ENCODE measurements around the gene MOB3A. TPM values are rescaled to one million over a fixed set of nuclear protein-coding genes. Genes with fewer than 3 reads are reported as not detected.

Gene MOB3A
- total and polyA plus RNA-seq, 12 donors: 5.5 to 54.0 (median 37.1) TPM

- TF ChIP-seq POLR2A (IDR thresholded peaks at IDR 0.05) (no peak), CTCF (IDR thresholded peaks at IDR 0.05) (no peak)
- Histone ChIP-seq H3K9me3 (replicated peaks in 1 of 3) (no peaks in the 10 kb centered on the region), H3K4me1 (replicated peaks in 1 of 2) (no peaks in the 10 kb centered on the region), H3K27ac (no peak overlapping the region), H3K27me3 (no peaks in the 10 kb centered on the region), H3K4me3 (no peak overlapping the region), H3K36me3 (replicated peaks in 1 of 2) (peaks cover 0 to 58% of the 10 kb centered on the region in 2 donors)
- WGBS, 4 donors: 91 to 94% (median 94%) methylated on average over 11 to 32 of the region's 32 CpGs
- intact Hi-C loops (cut with DNase I): loop anchor here in 1 of 2 donors (10.0 kb wide), 1 partner anchor 154 kb away; no protein-coding TSS in a partner anchor
- DNase-seq: no peak
Measured at GRCh38 chr19:2079076-2079864, 16.9 kb downstream of the MOB3A start.

GRCh38 chr19:2077833-2078619, 18.1 kb downstream of the MOB3A start:
- Histone ChIP-seq H3K36me3 (replicated peaks in 1 of 2) (peaks cover 0 to 70% of the 10 kb centered on the region in 2 donors), H3K27me3 (no peaks in the 10 kb centered on the region), H3K4me1 (replicated peaks in 1 of 2) (no peaks in the 10 kb centered on the region), H3K9me3 (replicated peaks in 1 of 3) (no peaks in the 10 kb centered on the region), H3K27ac (no peak overlapping the region), H3K4me3 (no peak overlapping the region)
- DNase-seq: no peak
- 95 to 99% (median 96%) methylated on average over 31 to 44 of the region's 44 CpGs for WGBS, 4 donors
- intact Hi-C loops (cut with DNase I): loop anchor here in 1 of 2 donors (10.0 kb wide), 1 partner anchor 153 kb away; no protein-coding TSS in a partner anchor
- TF ChIP-seq CTCF (IDR thresholded peaks at IDR 0.05): no peak
- no peak for TF ChIP-seq POLR2A (IDR thresholded peaks at IDR 0.05)

- no peak for DNase-seq
- TF ChIP-seq CTCF (IDR thresholded peaks at IDR 0.05) (no peak), POLR2A (IDR thresholded peaks at IDR 0.05) (no peak)
- Histone ChIP-seq H3K27me3 (no peaks in the 10 kb centered on the region), H3K4me1 (replicated peaks in 1 of 2) (no peaks in the 10 kb centered on the region), H3K36me3 (replicated peaks in 1 of 2) (peaks cover 0 to 77% of the 10 kb centered on the region in 2 donors), H3K9me3 (replicated peaks in 1 of 3) (no peaks in the 10 kb centered on the region), H3K27ac (no peak overlapping the region), H3K4me3 (no peak overlapping the region)
- intact Hi-C loops (cut with DNase I): loop anchor here in 1 of 2 donors (10.0 kb wide), 1 partner anchor 153 kb away; no protein-coding TSS in a partner anchor
- WGBS, 4 donors: 89 to 95% (median 94%) methylated on average over 7 of the region's 7 CpGs
Measured at GRCh38 chr19:2077398-2077797, 18.7 kb downstream of the MOB3A start.

- WGBS, 4 donors: 96 to 97% (median 97%) methylated on average over 24 to 32 of the region's 32 CpGs
- Histone ChIP-seq H3K4me1 (replicated peaks in 1 of 2) (no peaks in the 10 kb centered on the region), H3K27ac (no peak overlapping the region), H3K27me3 (no peaks in the 10 kb centered on the region), H3K36me3 (replicated peaks in 1 of 2) (peaks cover 0 to 85% of the 10 kb centered on the region in 2 donors), H3K4me3 (no peak overlapping the region), H3K9me3 (replicated peaks in 1 of 3) (no peaks in the 10 kb centered on the region)
- DNase-seq: no peak
- intact Hi-C loops (cut with DNase I): loop anchor here in 1 of 2 donors (10.0 kb wide), 1 partner anchor 152 kb away; no protein-coding TSS in a partner anchor
- no peak for TF ChIP-seq CTCF (IDR thresholded peaks at IDR 0.05)
- TF ChIP-seq POLR2A (IDR thresholded peaks at IDR 0.05): no peak
Measured at GRCh38 chr19:2076526-2076944, 19.6 kb downstream of the MOB3A start.

Measured in adrenal gland (tissue), 12 donors.